Esophagus muscularis mucosa (tissue), 4 donors: ENCODE results near the gene KRTAP10-4. TPM values are rescaled to one million over a fixed set of nuclear protein-coding genes. Genes with fewer than 3 reads are reported as not detected.

Experiments
- DNase-seq: peaks from one replicate; pipeline ENCODE4 v3.0.0-alpha.2; 2017; ENCODE audit errors: extremely low spot score
- H3K27ac ChIP-seq, 4 donors: fragments of 200-600 bp; sonication (generic); replicated peaks in 1 of 4; 1 replicate in 3 of 4; 2 replicates in 1 of 4; pipeline ENCODE4 v1.5.1; 2016 to 2019; ENCODE audit warnings: mild to moderate bottlenecking in 1 of 4
- H3K27me3 ChIP-seq, 4 donors: fragments of 200-600 bp; sonication (generic); one replicate each; pipeline versions ENCODE4 v1.5.1 to v1.6.0; 2016 to 2019
- H3K36me3 ChIP-seq, 4 donors: fragments of 200-600 bp; sonication (generic); one replicate each; pipeline ENCODE4 v1.5.1; 2016 to 2019
- H3K4me1 ChIP-seq, 4 donors: fragments of 200-600 bp; sonication (generic); one replicate each; pipeline ENCODE4 v1.5.1; 2016 to 2019
- H3K4me3 ChIP-seq, 4 donors: fragments of 200-600 bp; sonication (generic); 1 replicate in 2 of 4; 2 replicates in 2 of 4; pipeline ENCODE4 v1.5.1; 2016 to 2019; ENCODE audit warnings: mild to moderate bottlenecking in 4 of 4, moderate library complexity in 1 of 4
- H3K9me3 ChIP-seq, 4 donors: fragments of 200-600 bp; sonication (generic); 1 replicate in 3 of 4; 2 replicates in 1 of 4; pipeline ENCODE4 v1.5.1; 2016 to 2019
- CTCF ChIP-seq, 3 experiments: fragments of 200-600 bp in 2 of 3; fragments of 450-650 bp in 1 of 3; sonication (generic) in 2 of 3; IDR thresholded peaks; one replicate each; pipeline ENCODE4 v1.5.1; 2017 to 2019; ENCODE audit warnings: antibody characterized with exemption in 3 of 3, mild to moderate bottlenecking in 2 of 3, moderate library complexity in 1 of 3
- EP300 ChIP-seq: sonication (generic); formaldehyde crosslinking; IDR thresholded peaks from one replicate; pipeline ENCODE4 v1.6.1; 2017; ENCODE audit warnings: antibody characterized with exemption
- POLR2A ChIP-seq: fragments of 450-650 bp; IDR thresholded peaks from one replicate; pipeline ENCODE4 v1.6.1; 2017; ENCODE audit warnings: antibody characterized with exemption, moderate library complexity, mild to moderate bottlenecking, low read depth
- POLR2AphosphoS5 ChIP-seq, 2 donors: sonication (generic); formaldehyde crosslinking; IDR thresholded peaks; one replicate each; pipeline ENCODE4 v1.6.1; 2017; ENCODE audit warnings: antibody characterized with exemption in 2 of 2
- WGBS: methylation state at CpG from one replicate; pipeline ENCODE4 v1.1.5; 2018; 5-methylcytosine and 5-hydroxymethylcytosine counted together
- intact Hi-C: fragments of 100-400 bp; cut with DNase I; formaldehyde crosslinking; loops from one replicate; pipeline ENCODE4 v1.15.1; 2023
- total RNA-seq, 4 donors: library from RNA; depleted of rRNA; stranded (reverse); fragments of >200 nt; gene quantifications; one replicate each; pipeline versions ENCODE4 v1.1.0 to v1.2.1, GENCODE V29; 2016

KRTAP10-4 gene
- total RNA-seq, 4 donors from 2014 or later: not detected

GRCh38 chr21:44527156-44527982, 46.2 kb upstream of the KRTAP10-4 start:
- 90% methylated on average over 32 of the region's 37 CpGs for WGBS
- DNase-seq: no peak
- no peak overlapping the region for H3K27ac ChIP-seq
- H3K27me3 ChIP-seq: peaks cover 0 to 42% (median 0%) of the 10 kb centered on the region in 4 donors
- no peaks in the 10 kb centered on the region for H3K36me3 ChIP-seq
- no peaks in the 10 kb centered on the region for H3K4me1 ChIP-seq
- no peak for TF ChIP-seq POLR2AphosphoS5 (IDR thresholded peaks at IDR 0.05)
- no peak for TF ChIP-seq POLR2A
- TF ChIP-seq CTCF (IDR thresholded peaks at IDR 0.05): no peak
- TF ChIP-seq EP300: no peak
- no peak overlapping the region for H3K4me3 ChIP-seq
- H3K9me3 ChIP-seq: no peaks in the 10 kb centered on the region
- intact Hi-C loops: no loop called here

- Histone ChIP-seq H3K36me3 (no peaks in the 10 kb centered on the region), H3K4me3 (no peak overlapping the region), H3K4me1 (no peaks in the 10 kb centered on the region), H3K9me3 (no peaks in the 10 kb centered on the region), H3K27me3 (peaks cover 0 to 43% (median 0%) of the 10 kb centered on the region in 4 donors), H3K27ac (no peak overlapping the region)
- intact Hi-C loops: no loop called here
- 86% methylated on average over 14 of the region's 18 CpGs for WGBS
- TF ChIP-seq POLR2AphosphoS5 (IDR thresholded peaks at IDR 0.05) (no peak), POLR2A (no peak), CTCF (IDR thresholded peaks at IDR 0.05) (no peak), EP300 (no peak)
- DNase-seq: no peak
These were observed 45.4 kb upstream of the KRTAP10-4 start for GRCh38 chr21:44527983-44528633.

- no peak overlapping the region for H3K27ac ChIP-seq
- H3K4me3 ChIP-seq: no peak overlapping the region
- no peak for DNase-seq
- intact Hi-C loops: no loop called here
- peaks cover 0 to 48% (median 0%) of the 10 kb centered on the region in 4 donors for H3K27me3 ChIP-seq
- H3K4me1 ChIP-seq: no peaks in the 10 kb centered on the region
- no peaks in the 10 kb centered on the region for H3K36me3 ChIP-seq
- no CpG with 5 or more reads among the region's 10 CpGs for WGBS
- H3K9me3 ChIP-seq: no peaks in the 10 kb centered on the region
- TF ChIP-seq POLR2A (no peak), POLR2AphosphoS5 (IDR thresholded peaks at IDR 0.05) (no peak), EP300 (no peak), CTCF (IDR thresholded peaks at IDR 0.05) (no peak)
These were observed 44.9 kb upstream of the KRTAP10-4 start for GRCh38 chr21:44528634-44528995.

- intact Hi-C loops: no loop called here
- no peak for DNase-seq
- H3K27ac ChIP-seq: no peak overlapping the region
These were observed 44.5 kb upstream of the KRTAP10-4 start for GRCh38 chr21:44529011-44529421.

More at GRCh38 chr21:44529011-44529421, 44.5 kb upstream of the KRTAP10-4 start:
- Histone ChIP-seq H3K36me3 (no peaks in the 10 kb centered on the region), H3K4me1 (no peaks in the 10 kb centered on the region), H3K4me3 (no peak overlapping the region), H3K9me3 (no peaks in the 10 kb centered on the region), H3K27me3 (peaks cover 0 to 51% (median 0%) of the 10 kb centered on the region in 4 donors)
- WGBS: 90% methylated on average over 17 of the region's 17 CpGs
- no peak for TF ChIP-seq CTCF (IDR thresholded peaks at IDR 0.05)
- TF ChIP-seq POLR2A: no peak
- no peak for TF ChIP-seq POLR2AphosphoS5 (IDR thresholded peaks at IDR 0.05)
- TF ChIP-seq EP300: no peak
